Hepatocyte (in vitro differentiated cells): ENCODE measurements around the gene NAIF1. TPM values are rescaled to one million over a fixed set of nuclear protein-coding genes. Genes with fewer than 3 reads are reported as not detected.

Experiments used
- DNase-seq: peaks from one replicate; pipeline ENCODE4 v3.0.0-alpha.2; 2016; ENCODE audit warnings: low spot score
- H2AFZ ChIP-seq: fragments of 200-600 bp; sonication (generic); 2 replicates; pipeline ENCODE4 v1.6.0; 2016; ENCODE audit warnings: antibody characterized with exemption, mild to moderate bottlenecking
- H3K27ac ChIP-seq: fragments of 200-600 bp; sonication (generic); 2 replicates; pipeline ENCODE4 v1.5.1; 2016; ENCODE audit warnings: mild to moderate bottlenecking
- H3K27me3 ChIP-seq: fragments of 200-600 bp; sonication (generic); 2 replicates; pipeline ENCODE4 v1.6.1; 2016
- H3K36me3 ChIP-seq: fragments of 200-600 bp; sonication (generic); replicated peaks from 2 replicates; pipeline ENCODE4 v1.5.1; 2016; ENCODE audit warnings: low read depth; ENCODE audit not compliant: insufficient read depth
- H3K4me1 ChIP-seq: fragments of 200-600 bp; sonication (generic); 2 replicates; pipeline ENCODE4 v1.5.1; 2016; ENCODE audit warnings: mild to moderate bottlenecking, moderate library complexity; ENCODE audit not compliant: insufficient read depth
- H3K4me2 ChIP-seq: fragments of 200-600 bp; sonication (generic); 2 replicates; pipeline ENCODE4 v1.6.0; 2016
- H3K4me3 ChIP-seq: fragments of 200-600 bp; sonication (generic); 2 replicates; pipeline ENCODE4 v1.5.1; 2016; ENCODE audit warnings: mild to moderate bottlenecking
- H3K79me2 ChIP-seq: fragments of 200-600 bp; sonication (generic); 2 replicates; pipeline ENCODE4 v1.6.0; 2017; ENCODE audit warnings: mild to moderate bottlenecking
- H3K9me2 ChIP-seq: fragments of 200-600 bp; sonication (generic); replicated peaks from 2 replicates; pipeline ENCODE4 v1.6.0; 2017; ENCODE audit warnings: mild to moderate bottlenecking; ENCODE audit not compliant: insufficient read depth
- H3K9me3 ChIP-seq: fragments of 200-600 bp; sonication (generic); 2 replicates; pipeline ENCODE4 v1.5.1; 2016; ENCODE audit warnings: low read depth, mild to moderate bottlenecking
- H4K20me1 ChIP-seq: fragments of 200-600 bp; sonication (generic); 2 replicates; pipeline ENCODE4 v1.6.0; 2016; ENCODE audit warnings: mild to moderate bottlenecking; ENCODE audit not compliant: insufficient read depth, poor library complexity, severe bottlenecking
- EZH2 ChIP-seq: fragments of 200-600 bp; sonication (generic); IDR thresholded peaks from 2 replicates; pipeline ENCODE4 v1.6.1; 2016; ENCODE audit warnings: antibody characterized with exemption, mild to moderate bottlenecking, borderline replicate concordance
- EZH2phosphoT487 ChIP-seq: fragments of 200-600 bp; sonication (generic); IDR thresholded peaks from one replicate; pipeline ENCODE4 v1.6.1; 2018; ENCODE audit warnings: antibody characterized with exemption, mild to moderate bottlenecking, low read depth, moderate library complexity; ENCODE audit not compliant: unreplicated experiment, severe bottlenecking
- WGBS: methylation state at CpG from one replicate; pipeline ENCODE4 v1.1.6; 2016; ENCODE audit warnings: low lambda C conversion rate; ENCODE audit errors: missing lambda C conversion rate; 5-methylcytosine and 5-hydroxymethylcytosine counted together
- polyA plus RNA-seq: library from polyadenylated mRNA; unstranded; fragments of >200 nt; fragmentation: Nextera tagmentation; extraction: Ambion mirVana; gene quantifications from 2 replicates; pipeline ENCODE4 v1.2.1, GENCODE V29; 2016
- total RNA-seq: library from RNA; depleted of rRNA; stranded (reverse); fragments of >200 nt; gene quantifications from 2 replicates; pipeline ENCODE4 v1.2.3, GENCODE V29; 2014
- TF ChIP-seq, protein P1 (sequence below): fragments of 200-600 bp; sonication (generic); IDR thresholded peaks from 2 replicates; pipeline ENCODE4 v1.5.1; 2016; ENCODE audit warnings: antibody characterized with exemption, mild to moderate bottlenecking; ENCODE audit not compliant: poor library complexity

NAIF1 gene
- total and polyA plus RNA-seq, 2 experiments from 2014 or later: 8.0 to 10.3 TPM

- H3K79me2 ChIP-seq: peaks cover 82% of the 10 kb centered on the region
- H3K4me1 ChIP-seq: peaks cover 24% of the 10 kb centered on the region
- H4K20me1 ChIP-seq: no peaks in the 10 kb centered on the region
- no peak overlapping the region for H2AFZ ChIP-seq
- TF ChIP-seq EZH2phosphoT487 (no peak), EZH2 (no peak)
- TF ChIP-seq, protein P1, sequence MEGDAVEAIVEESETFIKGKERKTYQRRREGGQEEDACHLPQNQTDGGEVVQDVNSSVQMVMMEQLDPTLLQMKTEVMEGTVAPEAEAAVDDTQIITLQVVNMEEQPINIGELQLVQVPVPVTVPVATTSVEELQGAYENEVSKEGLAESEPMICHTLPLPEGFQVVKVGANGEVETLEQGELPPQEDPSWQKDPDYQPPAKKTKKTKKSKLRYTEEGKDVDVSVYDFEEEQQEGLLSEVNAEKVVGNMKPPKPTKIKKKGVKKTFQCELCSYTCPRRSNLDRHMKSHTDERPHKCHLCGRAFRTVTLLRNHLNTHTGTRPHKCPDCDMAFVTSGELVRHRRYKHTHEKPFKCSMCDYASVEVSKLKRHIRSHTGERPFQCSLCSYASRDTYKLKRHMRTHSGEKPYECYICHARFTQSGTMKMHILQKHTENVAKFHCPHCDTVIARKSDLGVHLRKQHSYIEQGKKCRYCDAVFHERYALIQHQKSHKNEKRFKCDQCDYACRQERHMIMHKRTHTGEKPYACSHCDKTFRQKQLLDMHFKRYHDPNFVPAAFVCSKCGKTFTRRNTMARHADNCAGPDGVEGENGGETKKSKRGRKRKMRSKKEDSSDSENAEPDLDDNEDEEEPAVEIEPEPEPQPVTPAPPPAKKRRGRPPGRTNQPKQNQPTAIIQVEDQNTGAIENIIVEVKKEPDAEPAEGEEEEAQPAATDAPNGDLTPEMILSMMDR: no peak
- H3K27ac ChIP-seq: peak overlapping the region; percentile 10
- no peaks in the 10 kb centered on the region for H3K9me3 ChIP-seq
- DNase-seq: no peak
- no peaks in the 10 kb centered on the region for H3K36me3 ChIP-seq
- H3K27me3 ChIP-seq: no peaks in the 10 kb centered on the region
- 77% methylated on average over 12 of the region's 13 CpGs for WGBS
- H3K9me2 ChIP-seq: no peaks in the 10 kb centered on the region
- peak overlapping the region; percentile 36 for H3K4me2 ChIP-seq
- no peak overlapping the region for H3K4me3 ChIP-seq
These were observed 24.5 kb upstream of the NAIF1 start for GRCh38 chr9:128091571-128091970.

DNA sequence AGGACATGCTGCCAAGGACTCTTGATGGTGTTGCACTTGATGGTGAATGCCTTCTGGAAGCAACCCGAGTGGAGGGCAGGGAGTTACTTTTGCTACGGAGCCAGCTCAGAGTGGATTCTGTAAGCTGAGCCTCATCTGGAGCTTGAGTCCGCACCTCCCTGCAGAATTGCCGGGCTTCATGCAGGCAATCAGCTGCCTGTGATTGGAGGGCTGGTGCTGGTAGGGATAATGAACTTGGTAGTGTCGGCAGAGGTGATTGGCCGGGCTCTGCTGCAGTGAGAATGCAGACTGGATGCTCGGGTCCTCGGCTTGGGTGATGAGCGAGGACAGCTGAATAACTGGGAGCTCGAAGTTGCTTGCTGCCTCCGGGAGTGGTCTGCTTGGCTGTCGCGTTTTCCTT lies 24.0 kb upstream of the NAIF1 start:
- Histone ChIP-seq H3K9me3 (no peaks in the 10 kb centered on the region), H3K79me2 (peaks cover 79% of the 10 kb centered on the region), H3K27me3 (no peaks in the 10 kb centered on the region), H2AFZ (no peak overlapping the region), H3K27ac (peak overlapping the region; percentile 66), H4K20me1 (no peaks in the 10 kb centered on the region), H3K4me3 (no peak overlapping the region), H3K4me2 (peak overlapping the region; percentile 36), H3K9me2 (no peaks in the 10 kb centered on the region), H3K36me3 (no peaks in the 10 kb centered on the region), H3K4me1 (peaks cover 24% of the 10 kb centered on the region)
- DNase-seq: peak; percentile 61
- TF ChIP-seq, protein P1: no peak
- TF ChIP-seq EZH2: no peak
- no peak for TF ChIP-seq EZH2phosphoT487
- 58% methylated on average over 13 of the region's 13 CpGs for WGBS

DNA sequence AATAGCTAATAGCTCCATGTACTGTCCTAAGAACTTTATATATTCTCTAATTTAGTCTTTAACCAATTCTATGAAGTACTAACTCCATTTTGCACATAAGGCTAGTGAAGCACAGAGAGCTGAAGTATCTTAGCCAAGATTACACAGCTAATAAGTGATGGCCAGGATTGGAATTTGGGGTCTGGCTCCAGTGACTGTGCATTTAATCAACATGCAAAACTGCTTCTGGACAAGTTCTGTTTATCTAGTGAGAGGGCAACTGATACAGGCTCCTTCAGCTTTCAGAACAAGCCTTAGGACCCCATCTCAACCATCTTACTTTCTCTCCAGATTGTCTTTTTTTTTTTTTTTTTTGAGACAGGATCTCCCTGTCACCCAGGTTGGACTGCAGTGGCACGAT lies 22.2 kb upstream of the NAIF1 start:
- no peak overlapping the region for H3K4me2 ChIP-seq
- no peaks in the 10 kb centered on the region for H3K9me2 ChIP-seq
- peaks cover 79% of the 10 kb centered on the region for H3K79me2 ChIP-seq
- DNase-seq: no peak
- no peak overlapping the region for H2AFZ ChIP-seq
- H3K27ac ChIP-seq: no peak overlapping the region
- no peaks in the 10 kb centered on the region for H3K27me3 ChIP-seq
- peaks cover 18% of the 10 kb centered on the region for H3K4me1 ChIP-seq
- no peaks in the 10 kb centered on the region for H4K20me1 ChIP-seq
- H3K36me3 ChIP-seq: no peaks in the 10 kb centered on the region
- H3K9me3 ChIP-seq: no peaks in the 10 kb centered on the region
- no peak overlapping the region for H3K4me3 ChIP-seq
- WGBS: 91% methylated on average over 1 of the region's 1 CpG
- TF ChIP-seq EZH2phosphoT487 (no peak), EZH2 (no peak)
- TF ChIP-seq, protein P1: no peak
